Measurements from ENCODE around the gene NCOA5.

Gene NCOA5

GRCh38 chr20:46071573-46071972 is 18.2 kb downstream of the NCOA5 start:
- DNase-seq (ENCODE audit: extremely low spot score): no peak

GRCh38 chr20:46070215-46070900 is 19.4 kb downstream of the NCOA5 start:
- POLR2A ChIA-PET: no interaction called here
- DNase-seq (ENCODE audit: extremely low spot score): no peak
- CTCF ChIA-PET: interaction anchor here (1.0 kb wide), 1 partner anchor 14 kb away, joined by 3 read pairs; no protein-coding TSS in a partner anchor
- no peak for TF ChIP-seq CTCF (IDR thresholded peaks at IDR 0.05; ENCODE audit: control extremely low read depth, extremely low read depth, low read depth, missing control alignments)

More at GRCh38 chr20:46071573-46071972, 18.2 kb downstream of the NCOA5 start:
- ChIA-PET POLR2A (no interaction called here), CTCF (interaction anchor here (2.7 kb wide), 1 partner anchor 49 kb away, joined by 6 read pairs; no protein-coding TSS in a partner anchor)
- no peak for TF ChIP-seq CTCF (IDR thresholded peaks at IDR 0.05; ENCODE audit: control extremely low read depth, extremely low read depth, low read depth, missing control alignments)

DNA sequence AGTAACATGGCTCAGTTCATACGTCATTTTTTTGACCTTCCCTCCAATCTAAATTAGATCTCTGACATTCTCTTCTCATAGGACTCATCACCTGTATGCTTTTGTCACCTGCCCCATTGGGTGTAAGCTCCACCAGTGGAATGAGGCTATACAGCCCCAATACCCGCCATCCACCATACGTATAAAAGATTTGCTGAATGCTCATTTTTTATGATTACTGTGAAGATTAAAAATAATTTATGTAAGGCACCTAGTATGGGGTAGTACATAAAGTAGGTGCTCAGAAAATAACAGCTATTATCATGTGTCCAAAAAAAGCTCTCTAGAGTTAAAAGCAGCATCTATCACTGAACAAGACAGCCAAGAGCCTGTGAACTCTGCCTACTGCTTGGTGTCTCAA is 24.1 kb downstream of the NCOA5 start:
- ChIA-PET CTCF (interaction anchor here (1.0 to 3.4 kb wide), 5 partner anchors 9 to 284 kb away, joined by 3 to 13 read pairs (median 4); no protein-coding TSS in a partner anchor), POLR2A (no interaction called here)
- TF ChIP-seq CTCF (IDR thresholded peaks at IDR 0.05; ENCODE audit: control extremely low read depth, extremely low read depth, low read depth, missing control alignments): no peak
- DNase-seq (ENCODE audit: extremely low spot score): no peak

DNA sequence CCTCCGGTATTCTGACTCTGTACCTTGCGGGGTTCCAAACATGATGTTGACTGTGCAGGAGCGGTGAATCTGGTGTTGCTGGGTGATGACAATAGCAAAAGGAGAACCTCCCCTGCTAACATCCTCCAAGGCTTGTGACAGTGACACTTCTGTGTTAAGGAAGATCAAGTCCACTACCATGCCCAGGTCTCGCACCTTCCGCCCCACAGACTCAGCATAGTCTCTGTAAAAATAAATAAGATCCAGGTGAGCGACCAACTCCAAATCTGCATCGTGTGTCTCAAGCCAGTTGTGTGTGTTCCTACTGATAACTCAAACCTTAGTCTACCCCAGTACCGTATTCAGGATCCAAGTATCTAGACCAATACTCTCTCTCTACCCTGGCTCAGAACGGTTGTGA is 24.8 kb downstream of the NCOA5 start:
- no peak for DNase-seq (ENCODE audit: extremely low spot score)
- CTCF ChIA-PET: interaction anchor here (1.2 to 3.4 kb wide), 3 partner anchors 8 to 18 kb away, joined by 3 to 13 read pairs (median 8); no protein-coding TSS in a partner anchor
- POLR2A ChIA-PET: no interaction called here
- TF ChIP-seq CTCF (IDR thresholded peaks at IDR 0.05; ENCODE audit: control extremely low read depth, extremely low read depth, low read depth, missing control alignments): no peak

- TF ChIP-seq CTCF (IDR thresholded peaks at IDR 0.05; ENCODE audit: control extremely low read depth, extremely low read depth, low read depth, missing control alignments): no peak
- ChIA-PET CTCF (interaction anchor here (0.6 to 0.7 kb wide), 2 partner anchors 39 to 49 kb away, joined by 3 read pairs; no protein-coding TSS in a partner anchor), POLR2A (no interaction called here)
- peak; percentile 62 for DNase-seq (ENCODE audit: extremely low spot score)
Measured at GRCh38 chr20:46063652-46064054, 26.1 kb downstream of the NCOA5 start.

GRCh38 chr20:46063151-46063550 is 26.6 kb downstream of the NCOA5 start:
- no peak for TF ChIP-seq CTCF (IDR thresholded peaks at IDR 0.05; ENCODE audit: control extremely low read depth, extremely low read depth, low read depth, missing control alignments)
- POLR2A ChIA-PET: no interaction called here
- DNase-seq (ENCODE audit: extremely low spot score): no peak
- CTCF ChIA-PET: interaction anchor here (0.6 to 1.4 kb wide), 2 partner anchors 11 to 49 kb away, joined by 3 to 4 read pairs; no protein-coding TSS in a partner anchor
